H1 (cell line): ENCODE results near the gene ATP1A1. TPM values are rescaled to one million over a fixed set of nuclear protein-coding genes. Genes with fewer than 3 reads are reported as not detected.
A peak's percentile ranks its signal among the peaks of the same experiment; 100 is the strongest.

Experiments used
- CTCF ChIA-PET: fragments of 300-600 bp; sonication (Branson Sonifier 250); formaldehyde crosslinking; loops from one replicate; lab custom pipeline; 2021; ENCODE audit not compliant: partially characterized antibody; lab: Charles Lee
- POLR2A ChIA-PET: fragments of 300-600 bp; sonication (Branson Sonifier 250); formaldehyde crosslinking; loops from one replicate; lab custom pipeline; 2021; ENCODE audit warnings: inconsistent platforms; ENCODE audit not compliant: partially characterized antibody; lab: Charles Lee
- DNase-seq, 2 experiments: peaks; one replicate each; pipeline versions ENCODE4 v3.0.0 to v3.0.0-alpha.2; 2010 to 2022; ENCODE audit warnings: low spot score in 2 of 2, low read depth in 1 of 2, mixed read lengths in 1 of 2
- FAIRE-seq: peaks from 2 replicates; lab custom pipeline; 2011; peaks lifted over from hg19 to GRCh38; lab: Jason Lieb, UNC
- H2AFZ ChIP-seq: 2 replicates; pipeline ENCODE4 v1.8.1; 2012; ENCODE audit warnings: low read length, inconsistent platforms
- H2AK5ac ChIP-seq: 2 replicates; pipeline ENCODE4 v1.6.1; 2013; ENCODE audit warnings: low read depth, low read length
- H2BK120ac ChIP-seq: replicated peaks from 2 replicates; pipeline ENCODE3; 2013; ENCODE audit warnings: low read depth, low read length, inconsistent platforms
- H2BK12ac ChIP-seq: 2 replicates; pipeline ENCODE4 v1.6.1; 2013; ENCODE audit warnings: low read depth, low read length
- H2BK15ac ChIP-seq: 2 replicates; pipeline ENCODE4 v1.6.1; 2013; ENCODE audit warnings: low read length
- H2BK20ac ChIP-seq: 2 replicates; pipeline ENCODE4 v1.6.1; 2013; ENCODE audit warnings: low read length
- H2BK5ac ChIP-seq: 2 replicates; pipeline ENCODE4 v1.6.1; 2013; ENCODE audit warnings: low read depth, low read length
- H3K14ac ChIP-seq: 2 replicates; pipeline ENCODE4 v1.6.1; 2013; ENCODE audit warnings: inconsistent platforms; ENCODE audit not compliant: insufficient read length
- H3K18ac ChIP-seq: 2 replicates; pipeline ENCODE4 v1.6.1; 2013; ENCODE audit warnings: low read length; ENCODE audit errors: extremely low read depth
- H3K23ac ChIP-seq: 2 replicates; pipeline ENCODE4 v1.6.1; 2013; ENCODE audit warnings: inconsistent platforms; ENCODE audit not compliant: insufficient read length
- H3K23me2 ChIP-seq: 2 replicates; pipeline ENCODE4 v1.6.1; 2013; ENCODE audit warnings: low read depth, low read length
- H3K27ac ChIP-seq: 2 replicates; pipeline ENCODE4 v1.6.1; 2011; ENCODE audit warnings: low read depth, low read length, inconsistent platforms
- H3K27me3 ChIP-seq, 4 experiments: replicated peaks in 1 of 4; 1 replicate in 1 of 4; 2 replicates in 3 of 4; pipeline versions ENCODE4 v1.6.1 to v1.8.1; 2011 to 2013; ENCODE audit warnings: low read length in 3 of 4, mild to moderate bottlenecking in 3 of 4, inconsistent platforms in 2 of 4, mixed read lengths in 2 of 4, moderate library complexity in 1 of 4; ENCODE audit not compliant: control insufficient read depth in 3 of 4, insufficient read depth in 3 of 4; ENCODE audit errors: extremely low read depth in 1 of 4
- H3K36me3 ChIP-seq, 4 experiments: 2 replicates each; pipeline versions ENCODE4 v1.6.1 to v1.8.1; 2011 to 2013; ENCODE audit warnings: mild to moderate bottlenecking in 4 of 4, low read length in 3 of 4, moderate library complexity in 2 of 4, control low read depth in 1 of 4, inconsistent platforms in 1 of 4; ENCODE audit not compliant: insufficient read depth in 4 of 4, control insufficient read depth in 2 of 4
- H3K4ac ChIP-seq: replicated peaks from 2 replicates; pipeline ENCODE3; 2013; ENCODE audit warnings: low read length, low read depth, mixed read lengths, inconsistent platforms; ENCODE audit not compliant: insufficient read length
- H3K4me1 ChIP-seq, 4 experiments: replicated peaks in 1 of 4; 1 replicate in 1 of 4; 2 replicates in 3 of 4; pipeline versions ENCODE4 v1.6.1 to v1.8.1; 2011 to 2013; ENCODE audit warnings: low read length in 3 of 4, inconsistent platforms in 2 of 4, mixed read lengths in 1 of 4; ENCODE audit not compliant: insufficient read depth in 4 of 4, control insufficient read depth in 3 of 4
- H3K4me2 ChIP-seq, 2 experiments: 2 replicates each; pipeline versions ENCODE4 v1.6.1 to v1.8.1; 2011 to 2013; ENCODE audit warnings: low read depth in 2 of 2, low read length in 2 of 2, control low read depth in 1 of 2, inconsistent platforms in 1 of 2, mild to moderate bottlenecking in 1 of 2; ENCODE audit not compliant: insufficient read depth in 1 of 2
- H3K4me3 ChIP-seq, 4 experiments: fragments of 200-600, 300-600 bp in 1 of 4; sonication (generic), shearing (Covaris generic), sonication (Bioruptor Twin) in 1 of 4; 2 replicates each; pipeline versions ENCODE4 v1.5.1 to v1.8.1; 2011 to 2016; ENCODE audit warnings: low read length in 4 of 4, low read depth in 3 of 4, control low read depth in 2 of 4, inconsistent platforms in 2 of 4, mild to moderate bottlenecking in 2 of 4, mixed read lengths in 1 of 4, moderate library complexity in 1 of 4; ENCODE audit not compliant: insufficient read depth in 2 of 4; ENCODE audit errors: extremely low read depth in 1 of 4
- H3K56ac ChIP-seq: replicated peaks from 2 replicates; pipeline ENCODE3; 2013; ENCODE audit warnings: low read depth, mild to moderate bottlenecking, mixed read lengths, low read length, inconsistent platforms; ENCODE audit not compliant: insufficient read length
- H3K79me1 ChIP-seq: 2 replicates; pipeline ENCODE4 v1.6.1; 2013; ENCODE audit warnings: low read depth, low read length, control low read depth
- H3K79me2 ChIP-seq, 2 experiments: 2 replicates each; pipeline versions ENCODE4 v1.6.1 to v1.8.1; 2012 to 2013; ENCODE audit warnings: low read length in 2 of 2, mild to moderate bottlenecking in 2 of 2, inconsistent platforms in 1 of 2; ENCODE audit not compliant: insufficient read depth in 2 of 2, control insufficient read depth in 1 of 2
- H3K9ac ChIP-seq, 4 experiments: replicated peaks in 1 of 4; 1 replicate in 1 of 4; 2 replicates in 3 of 4; pipeline versions ENCODE4 v1.6.1 to v1.8.1; 2011 to 2013; ENCODE audit warnings: low read depth in 3 of 4, low read length in 3 of 4, control low read depth in 2 of 4, mild to moderate bottlenecking in 2 of 4, moderate library complexity in 2 of 4, inconsistent platforms in 1 of 4; ENCODE audit errors: extremely low read depth in 1 of 4
- H3K9me3 ChIP-seq, 2 experiments: 2 replicates each; pipeline versions ENCODE4 v1.6.1 to v1.8.1; 2012 to 2013; ENCODE audit warnings: mild to moderate bottlenecking in 2 of 2, moderate library complexity in 2 of 2, control low read depth in 1 of 2, inconsistent platforms in 1 of 2, low read depth in 1 of 2, low read length in 1 of 2, mixed read lengths in 1 of 2; ENCODE audit not compliant: insufficient read depth in 2 of 2
- H4K20me1 ChIP-seq, 2 experiments: replicated peaks in 1 of 2; 2 replicates each; pipeline versions ENCODE3 to v1.8.1; 2011 to 2013; ENCODE audit warnings: inconsistent platforms in 2 of 2, low read length in 2 of 2, mild to moderate bottlenecking in 1 of 2; ENCODE audit not compliant: insufficient read depth in 2 of 2, control insufficient read depth in 1 of 2
- H4K5ac ChIP-seq: 2 replicates; pipeline ENCODE4 v1.6.1; 2013; ENCODE audit warnings: low read length, low read depth, mixed read lengths, inconsistent platforms; ENCODE audit not compliant: insufficient read length
- H4K8ac ChIP-seq: 2 replicates; pipeline ENCODE4 v1.8.0; 2013; ENCODE audit warnings: mild to moderate bottlenecking, moderate library complexity, low read length, inconsistent platforms; ENCODE audit not compliant: insufficient read depth; ENCODE audit errors: extremely low read depth
- H4K91ac ChIP-seq: replicated peaks from 2 replicates; pipeline ENCODE3; 2013; ENCODE audit warnings: low read length, mixed read lengths, inconsistent platforms; ENCODE audit not compliant: insufficient read length
- GABPA ChIP-seq: IDR thresholded peaks from 2 replicates; pipeline ENCODE4 v1.6.1; 2011; ENCODE audit warnings: mild to moderate bottlenecking, low read length, moderate library complexity, borderline replicate concordance; ENCODE audit not compliant: insufficient read depth
- WGBS, 2 experiments: shearing (Covaris generic) in 1 of 2; methylation state at CpG; one replicate each; pipeline versions ENCODE4 v1.1.6 to v1.1.7; 2013 to 2015; ENCODE audit warnings: low lambda C conversion rate in 2 of 2, mixed read lengths in 2 of 2, inconsistent platforms in 1 of 2, low coverage in 1 of 2, missing lambda C conversion rate in 1 of 2; ENCODE audit not compliant: insufficient replicate concordance in 2 of 2, insufficient coverage in 1 of 2, insufficient read length in 1 of 2; ENCODE audit errors: extremely low coverage in 1 of 2, missing lambda C conversion rate in 1 of 2; 5-methylcytosine and 5-hydroxymethylcytosine counted together
- polyA plus RNA-seq, 7 experiments: library from polyadenylated mRNA; depleted of rRNA in 3 of 7; stranded (reverse) in 5 of 7; unstranded in 2 of 7; fragments of >200 nt in 5 of 7; fragments of 200-250 nt in 2 of 7; gene quantifications; 1 replicate in 5 of 7; 2 replicates in 1 of 7; 4 replicates in 1 of 7; pipeline versions ENCODE4 v1.2.1 to v1.2.3, GENCODE V29; 2011 to 2013; ENCODE audit warnings: missing spikeins in 2 of 7, mixed read lengths in 2 of 7
- total RNA-seq: library from RNA; stranded (reverse); fragmentation: NEBNext Ultra II Directional; extraction: Animal tissue kit (Norgen Biotek cat#: 25700); gene quantifications from 2 replicates; pipeline ENCODE4 v1.2.1, GENCODE V29; 2021

Gene ATP1A1
- total and polyA plus RNA-seq, 2 of the 8 experiments (the other 6 are each of a cell fraction or from before 2014, with no cell fraction given), result 222 to 325 TPM

GRCh38 chr1:116333171-116334014 lies 39.7 kb upstream of the ATP1A1 start:
- WGBS, 2 experiments, result 85% methylated on average over 5 of the region's 5 CpGs; no CpG with 5 or more reads in 1 of the 2 experiments
- H3K4me2 ChIP-seq, result no peak overlapping the region
- H3K36me3 ChIP-seq, result no peaks in the 10 kb centered on the region
- H3K23ac ChIP-seq, result no peak overlapping the region
- DNase-seq (no peak), FAIRE-seq (no peak)
- H2BK12ac ChIP-seq, result no peak overlapping the region
- no peaks in the 10 kb centered on the region for H3K79me2 ChIP-seq
- no peak overlapping the region for H2BK120ac ChIP-seq
- no peak overlapping the region for H4K8ac ChIP-seq
- no peaks in the 10 kb centered on the region for H3K27me3 ChIP-seq
- H3K79me1 ChIP-seq, result no peaks in the 10 kb centered on the region
- peaks cover 0 to 6% (median 1%) of the 10 kb centered on the region in 4 experiments; a peak in 1 of 7 replicates for H3K4me1 ChIP-seq
- no peaks in the 10 kb centered on the region for H3K23me2 ChIP-seq
- H3K18ac ChIP-seq, result no peak overlapping the region
- no peak overlapping the region for H2BK5ac ChIP-seq
- H2AFZ ChIP-seq, result no peak overlapping the region
- H3K14ac ChIP-seq, result no peak overlapping the region
- no peak overlapping the region for H4K5ac ChIP-seq
- H3K9ac ChIP-seq, result no peak overlapping the region
- ChIA-PET POLR2A (no interaction called here), CTCF (interaction anchor here (0.8 kb wide), 1 partner anchor 10 kb away, joined by 5 read pairs; no protein-coding TSS in a partner anchor)
- H2BK20ac ChIP-seq, result peak overlapping the region; percentile 41; the same call in 1 of the 2 replicates
- TF ChIP-seq GABPA, result no peak
- no peak overlapping the region for H2AK5ac ChIP-seq
- H4K91ac ChIP-seq, result no peak overlapping the region
- no peak overlapping the region for H3K4me3 ChIP-seq
- H3K56ac ChIP-seq, result no peak overlapping the region
- H2BK15ac ChIP-seq, result no peak overlapping the region
- no peaks in the 10 kb centered on the region for H3K9me3 ChIP-seq
- no peaks in the 10 kb centered on the region for H4K20me1 ChIP-seq
- H3K4ac ChIP-seq, result no peak overlapping the region
- H3K27ac ChIP-seq, result no peak overlapping the region
